Measurements from ENCODE around the gene MND1.
A peak's percentile ranks its signal among the peaks of the same experiment; 100 is the strongest.

The MND1 gene

GRCh38 chr4:153346031-153346430 lies 1.5 kb downstream of the MND1 start:
- no peak for DNase-seq (ENCODE audit: low read depth in 2 of 2)

- DNase-seq (ENCODE audit: low read depth in 2 of 2) = no peak
These were observed 2.1 kb downstream of the MND1 start for GRCh38 chr4:153346563-153346962.

- DNase-seq (ENCODE audit: low read depth in 2 of 2) = no peak
These were observed 2.6 kb downstream of the MND1 start for GRCh38 chr4:153347117-153347516.

- no peak for DNase-seq (ENCODE audit: low read depth in 2 of 2)
These were observed 3.5 kb downstream of the MND1 start for GRCh38 chr4:153348006-153348405.

- DNase-seq (ENCODE audit: low read depth in 2 of 2) = no peak
These were observed 4.8 kb downstream of the MND1 start for GRCh38 chr4:153349206-153349805.

GRCh38 chr4:153362184-153362583 lies 17.7 kb downstream of the MND1 start:
- no peak for DNase-seq (ENCODE audit: low read depth in 2 of 2)

- DNase-seq (ENCODE audit: low read depth in 2 of 2) = no peak
These were observed 19.6 kb downstream of the MND1 start for GRCh38 chr4:153364061-153364460.

GRCh38 chr4:153365003-153365402 lies 20.5 kb downstream of the MND1 start:
- DNase-seq (ENCODE audit: low read depth in 2 of 2) = no peak

GRCh38 chr4:153366486-153366885 lies 22.0 kb downstream of the MND1 start:
- no peak for DNase-seq (ENCODE audit: low read depth in 2 of 2)

GRCh38 chr4:153367092-153367491 lies 22.6 kb downstream of the MND1 start:
- no peak for DNase-seq (ENCODE audit: low read depth in 2 of 2)

- no peak for DNase-seq (ENCODE audit: low read depth in 2 of 2)
These were observed 24.5 kb downstream of the MND1 start for GRCh38 chr4:153369021-153369420.

- no peak for DNase-seq (ENCODE audit: low read depth in 2 of 2)
These were observed 27.3 kb downstream of the MND1 start for GRCh38 chr4:153371701-153372234.

GRCh38 chr4:153372967-153373562 lies 28.6 kb downstream of the MND1 start:
- DNase-seq (ENCODE audit: low read depth in 2 of 2) = no peak

- DNase-seq (ENCODE audit: low read depth in 2 of 2) = peak; percentile 91 to 95
These were observed 30.0 kb downstream of the MND1 start for GRCh38 chr4:153374442-153374841.

- DNase-seq (ENCODE audit: low read depth in 2 of 2) = no peak
These were observed 30.8 kb downstream of the MND1 start for GRCh38 chr4:153375303-153375702.

- peak; percentile 36 to 39 for DNase-seq (ENCODE audit: low read depth in 2 of 2)
These were observed 38.6 kb downstream of the MND1 start for GRCh38 chr4:153383131-153383530.

GRCh38 chr4:153384160-153384559 lies 39.7 kb downstream of the MND1 start:
- DNase-seq (ENCODE audit: low read depth in 2 of 2) = no peak

- no peak for DNase-seq (ENCODE audit: low read depth in 2 of 2)
These were observed 41.3 kb downstream of the MND1 start for GRCh38 chr4:153385784-153386183.

GRCh38 chr4:153387981-153388380 lies 43.5 kb downstream of the MND1 start:
- DNase-seq (ENCODE audit: low read depth in 2 of 2) = no peak

GRCh38 chr4:153393397-153393796 lies 48.9 kb downstream of the MND1 start:
- DNase-seq (ENCODE audit: low read depth in 2 of 2) = no peak

GRCh38 chr4:153394945-153395344 lies 50.5 kb downstream of the MND1 start:
- DNase-seq (ENCODE audit: low read depth in 2 of 2) = no peak

- no peak for DNase-seq (ENCODE audit: low read depth in 2 of 2)
These were observed 54.2 kb downstream of the MND1 start for GRCh38 chr4:153398713-153399112.

- DNase-seq (ENCODE audit: low read depth in 2 of 2) = no peak
These were observed 54.9 kb downstream of the MND1 start for GRCh38 chr4:153399358-153399757.

- no peak for DNase-seq (ENCODE audit: low read depth in 2 of 2)
These were observed 57.0 kb downstream of the MND1 start for GRCh38 chr4:153401501-153401900.
